K562 (cell line): ENCODE results near the gene CREM. TPM values are rescaled to one million over a fixed set of nuclear protein-coding genes. Genes with fewer than 3 reads are reported as not detected.

Source experiments
- ARID2 ChIP-seq: fragments of 450-650 bp; IDR thresholded peaks from 2 replicates; pipeline ENCODE4 v1.6.1; 2017; ENCODE audit warnings: antibody characterized with exemption, mild to moderate bottlenecking
- BACH1 ChIP-seq: fragments of 200-800 bp; sonication (Bioruptor generic); IDR thresholded peaks from 2 replicates; pipeline ENCODE4 v1.6.1; 2016; ENCODE audit warnings: missing genetic modification characterization, missing compliant biosample characterization
- CCAR2 ChIP-seq: fragments of 200-400 bp; formaldehyde crosslinking; IDR thresholded peaks from 2 replicates; pipeline ENCODE4 v1.6.1; 2017; ENCODE audit warnings: mild to moderate bottlenecking, low read depth, low read length
- CXXC5 ChIP-seq: fragments of 250-450 bp; sonication (Bioruptor Pico); IDR thresholded peaks from 2 replicates; pipeline ENCODE4 v1.8.0; 2022; ENCODE audit warnings: inconsistent platforms, mild to moderate bottlenecking, moderate library complexity
- DEAF1 ChIP-seq: fragments of 450-650 bp; formaldehyde crosslinking; IDR thresholded peaks from 2 replicates; pipeline ENCODE4 v1.4.0; 2020; ENCODE audit warnings: mild to moderate bottlenecking, moderate library complexity
- DIDO1 ChIP-seq: fragments of 450-650 bp; IDR thresholded peaks from 2 replicates; pipeline ENCODE4 v1.6.1; 2016; ENCODE audit warnings: low read depth, missing biosample characterization, missing genetic modification characterization
- ERF ChIP-seq: fragments of 450-650 bp; formaldehyde crosslinking; IDR thresholded peaks from 2 replicates; pipeline ENCODE4 v1.4.0; 2020; ENCODE audit warnings: mild to moderate bottlenecking, mixed read lengths
- KLF6 ChIP-seq: fragments of 250-450 bp; sonication (Bioruptor Pico); IDR thresholded peaks from 2 replicates; pipeline ENCODE4 v1.4.0; 2020; ENCODE audit warnings: mild to moderate bottlenecking, moderate library complexity, borderline replicate concordance
- LCOR ChIP-seq: sonication (generic); formaldehyde crosslinking; IDR thresholded peaks from 2 replicates; pipeline ENCODE4 v1.8.0; 2022; ENCODE audit warnings: mild to moderate bottlenecking, missing genetic modification reagents
- MTF1 ChIP-seq: fragments of 250-450 bp; sonication (Bioruptor Pico); IDR thresholded peaks from 2 replicates; pipeline ENCODE4 v1.9.0; 2021; ENCODE audit warnings: moderate library complexity, mild to moderate bottlenecking, inconsistent platforms, borderline replicate concordance
- PYGO2 ChIP-seq: fragments of 450-650 bp; IDR thresholded peaks from 2 replicates; pipeline ENCODE4 v1.6.1; 2016; ENCODE audit warnings: mild to moderate bottlenecking, missing genetic modification characterization, moderate library complexity, missing compliant biosample characterization
- RBM34 ChIP-seq: fragments of 200-400 bp; formaldehyde crosslinking; IDR thresholded peaks from 2 replicates; pipeline ENCODE4 v1.6.1; 2018; ENCODE audit warnings: low read length, borderline replicate concordance; ENCODE audit not compliant: insufficient read depth
- RHOXF2B ChIP-seq: fragments of 250-450 bp; sonication (Bioruptor Pico); conservative IDR thresholded peaks from 2 replicates; pipeline ENCODE4 v1.5.1; 2021
- SPI1 ChIP-seq: IDR thresholded peaks from 2 replicates; pipeline ENCODE4 v1.6.1; 2011; ENCODE audit warnings: low read depth, low read length, control low read depth, borderline replicate concordance
- TEAD1 ChIP-seq, 2 experiments: fragments of 450-650 bp in 1 of 2; sonication (generic) in 1 of 2; formaldehyde crosslinking; IDR thresholded peaks; 2 replicates each; pipeline versions ENCODE4 v1.4.0 to v1.8.0; 2020 to 2022; ENCODE audit warnings: mild to moderate bottlenecking in 2 of 2, missing genetic modification reagents in 1 of 2
- ZC3H4 ChIP-seq: sonication (generic); formaldehyde crosslinking; IDR thresholded peaks from 2 replicates; pipeline ENCODE4 v1.9.0; 2021; ENCODE audit warnings: missing genetic modification reagents, borderline replicate concordance
- ZKSCAN8 ChIP-seq: fragments of 200-800 bp; sonication (Bioruptor generic); IDR thresholded peaks from 2 replicates; pipeline ENCODE4 v1.6.1; 2016; ENCODE audit warnings: missing genetic modification characterization, missing compliant biosample characterization
- ZNF324 ChIP-seq: fragments of 250-450 bp; sonication (Bioruptor Pico); IDR thresholded peaks from 2 replicates; pipeline ENCODE4 v1.4.0; 2020; ENCODE audit warnings: mild to moderate bottlenecking
- ZNF589 ChIP-seq: fragments of 200-800 bp; sonication (Bioruptor generic); IDR thresholded peaks from 2 replicates; pipeline ENCODE4 v1.6.1; 2016; ENCODE audit warnings: low read depth, missing genetic modification characterization, missing compliant biosample characterization
- ZNF76 ChIP-seq: fragments of 250-450 bp; sonication (Bioruptor Pico); IDR thresholded peaks from 2 replicates; pipeline ENCODE4 v1.4.0; 2020; ENCODE audit warnings: mild to moderate bottlenecking, moderate library complexity, borderline replicate concordance
- polyA plus RNA-seq, 8 experiments: library from polyadenylated mRNA; depleted of rRNA in 4 of 8; stranded (reverse) in 5 of 8; unstranded in 3 of 8; fragments of >200 nt; fragmentation: Nextera tagmentation in 2 of 8; fragmentation: Illumina TruSeq in 1 of 8; extraction: Ambion mirVana in 2 of 8; extraction: Trizol in 1 of 8; gene quantifications; 2 replicates each; pipeline versions ENCODE4 v1.2.1 to v1.2.3, GENCODE V29; 2011 to 2014; ENCODE audit warnings: inconsistent platforms in 1 of 8, missing spikeins in 1 of 8
- total RNA-seq, 7 experiments: library from RNA; depleted of rRNA in 6 of 7; stranded (reverse); fragments of >200 nt in 6 of 7; fragmentation: Illumina TruSeq in 2 of 7; extraction: Trizol in 2 of 7; gene quantifications; 2 replicates each; pipeline versions ENCODE4 v1.2.1 to v1.2.3, GENCODE V29; 2011 to 2021; ENCODE audit warnings: low replicate concordance in 1 of 7
- TF ChIP-seq, protein P1 (sequence below): fragments of 450-650 bp; IDR thresholded peaks from 2 replicates; pipeline ENCODE4 v1.6.1; 2018; ENCODE audit warnings: mild to moderate bottlenecking, low read depth; ENCODE audit not compliant: partially characterized antibody
- TF ChIP-seq, protein P2 (sequence below): fragments of 250-450 bp; sonication (Bioruptor Pico); IDR thresholded peaks from 2 replicates; pipeline ENCODE4 v1.8.0; 2021; ENCODE audit warnings: mild to moderate bottlenecking, moderate library complexity
- TF ChIP-seq, protein P3 (sequence below): fragments of 250-450 bp; sonication (Bioruptor Pico); IDR thresholded peaks from 2 replicates; pipeline ENCODE4 v1.4.0; 2020; ENCODE audit warnings: mild to moderate bottlenecking, moderate library complexity

Gene CREM
- total and polyA plus RNA-seq, 9 of the 15 experiments (the other 6 are each of a cell fraction or from before 2014, with no cell fraction given) = 39.1 to 70.2 (median 48.3) TPM

DNA sequence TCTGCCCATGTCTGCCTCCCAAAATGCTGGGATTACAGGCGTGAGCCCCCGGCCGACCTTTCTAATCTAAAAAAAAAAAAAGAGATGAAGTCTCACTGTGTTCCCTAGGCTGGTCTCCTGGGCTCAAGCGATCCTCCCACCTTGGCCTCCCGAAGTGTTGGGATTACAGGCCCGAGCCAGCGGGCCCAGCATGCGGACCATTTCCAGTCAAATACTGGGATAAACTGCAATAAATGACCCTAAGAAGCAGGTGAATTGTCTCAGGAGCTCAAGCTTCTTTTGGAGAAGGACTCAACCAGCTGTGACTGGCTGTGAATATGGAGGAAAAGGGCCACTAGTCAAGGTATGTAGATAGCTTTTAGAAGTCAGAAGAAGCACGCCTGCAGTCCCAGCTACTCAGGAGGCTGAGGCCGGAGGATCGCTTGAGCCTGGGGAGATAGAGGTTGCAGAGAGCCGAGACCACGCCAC lies 550 bp upstream of the CREM start (continued):
- TF ChIP-seq DEAF1 (CRISPR knock-in tag) = 0 out of 2 replicates have a peak, but pooled peaks have one; percentile 17
- TF ChIP-seq ZKSCAN8 = no peak
- TF ChIP-seq, protein P1, sequence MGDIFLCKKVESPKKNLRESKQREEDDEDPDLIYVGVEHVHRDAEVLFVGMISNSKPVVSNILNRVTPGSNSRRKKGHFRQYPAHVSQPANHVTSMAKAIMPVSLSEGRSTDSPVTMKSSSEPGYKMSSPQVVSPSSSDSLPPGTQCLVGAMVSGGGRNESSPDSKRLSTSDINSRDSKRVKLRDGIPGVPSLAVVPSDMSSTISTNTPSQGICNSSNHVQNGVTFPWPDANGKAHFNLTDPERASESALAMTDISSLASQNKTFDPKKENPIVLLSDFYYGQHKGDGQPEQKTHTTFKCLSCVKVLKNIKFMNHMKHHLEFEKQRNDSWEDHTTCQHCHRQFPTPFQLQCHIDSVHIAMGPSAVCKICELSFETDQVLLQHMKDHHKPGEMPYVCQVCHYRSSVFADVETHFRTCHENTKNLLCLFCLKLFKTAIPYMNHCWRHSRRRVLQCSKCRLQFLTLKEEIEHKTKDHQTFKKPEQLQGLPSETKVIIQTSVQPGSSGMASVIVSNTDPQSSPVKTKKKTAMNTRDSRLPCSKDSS = no peak
- TF ChIP-seq TEAD1 (CRISPR knock-in tag; IDR thresholded peaks at IDR 0.05) = peak in 1 of 2 experiments; percentile 56; a peak in 2 of 4 replicates
- TF ChIP-seq SPI1 = no peak
- TF ChIP-seq RHOXF2B (CRISPR knock-in tag) = no peak
- 0 out of 2 replicates have a peak, but pooled peaks have one; percentile 20 for TF ChIP-seq ZNF324 (CRISPR knock-in tag)
- TF ChIP-seq BACH1 (tag) = no peak
- no peak for TF ChIP-seq DIDO1 (tag)
- 0 out of 2 replicates have a peak, but pooled peaks have one; percentile 21 for TF ChIP-seq ZNF589
- no peak for TF ChIP-seq CXXC5 (CRISPR knock-in tag)
- no peak for TF ChIP-seq CCAR2
- TF ChIP-seq ERF (CRISPR knock-in tag) = peak; percentile 71; the same call in 1 of the 2 replicates
- 0 out of 2 replicates have a peak, but pooled peaks have one; percentile 4 for TF ChIP-seq LCOR
- 0 out of 2 replicates have a peak, but pooled peaks have one; percentile 83 for TF ChIP-seq ZNF76
- no peak for TF ChIP-seq RBM34
- TF ChIP-seq, protein P2, sequence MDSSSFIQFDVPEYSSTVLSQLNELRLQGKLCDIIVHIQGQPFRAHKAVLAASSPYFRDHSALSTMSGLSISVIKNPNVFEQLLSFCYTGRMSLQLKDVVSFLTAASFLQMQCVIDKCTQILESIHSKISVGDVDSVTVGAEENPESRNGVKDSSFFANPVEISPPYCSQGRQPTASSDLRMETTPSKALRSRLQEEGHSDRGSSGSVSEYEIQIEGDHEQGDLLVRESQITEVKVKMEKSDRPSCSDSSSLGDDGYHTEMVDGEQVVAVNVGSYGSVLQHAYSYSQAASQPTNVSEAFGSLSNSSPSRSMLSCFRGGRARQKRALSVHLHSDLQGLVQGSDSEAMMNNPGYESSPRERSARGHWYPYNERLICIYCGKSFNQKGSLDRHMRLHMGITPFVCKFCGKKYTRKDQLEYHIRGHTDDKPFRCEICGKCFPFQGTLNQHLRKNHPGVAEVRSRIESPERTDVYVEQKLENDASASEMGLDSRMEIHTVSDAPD (CRISPR knock-in tag) = no peak
- TF ChIP-seq PYGO2 = no peak
- TF ChIP-seq MTF1 = no peak
- TF ChIP-seq ZC3H4 (CRISPR knock-in tag) = peak; percentile 17; the same call in 1 of the 2 replicates
- TF ChIP-seq, protein P3, sequence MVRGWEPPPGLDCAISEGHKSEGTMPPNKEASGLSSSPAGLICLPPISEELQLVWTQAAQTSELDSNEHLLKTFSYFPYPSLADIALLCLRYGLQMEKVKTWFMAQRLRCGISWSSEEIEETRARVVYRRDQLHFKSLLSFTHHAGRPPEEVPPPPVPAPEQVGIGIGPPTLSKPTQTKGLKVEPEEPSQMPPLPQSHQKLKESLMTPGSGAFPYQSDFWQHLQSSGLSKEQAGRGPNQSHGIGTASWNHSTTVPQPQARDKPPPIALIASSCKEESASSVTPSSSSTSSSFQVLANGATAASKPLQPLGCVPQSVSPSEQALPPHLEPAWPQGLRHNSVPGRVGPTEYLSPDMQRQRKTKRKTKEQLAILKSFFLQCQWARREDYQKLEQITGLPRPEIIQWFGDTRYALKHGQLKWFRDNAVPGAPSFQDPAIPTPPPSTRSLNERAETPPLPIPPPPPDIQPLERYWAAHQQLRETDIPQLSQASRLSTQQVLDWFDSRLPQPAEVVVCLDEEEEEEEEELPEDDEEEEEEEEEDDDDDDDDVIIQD (CRISPR knock-in tag) = no peak
- TF ChIP-seq KLF6 (CRISPR knock-in tag) = 0 out of 2 replicates have a peak, but pooled peaks have one; percentile 53
- TF ChIP-seq ARID2 = no peak
